Activated gamma-delta T cell (primary cell): ENCODE results near the gene OR10D3.
"Not testable (repeated sequence)": the region's sequence is repeated elsewhere in the genome, so short reads cannot be mapped to it uniquely, and the experiment has no call there.

ENCODE experiments used
- DNase-seq: peaks from one replicate; lab custom pipeline; 2025; lab: John Stamatoyannopoulos, UW
- total RNA-seq, 2 donors: gene quantifications; one replicate each; lab custom pipeline; 2026; lab: John Stamatoyannopoulos, UW

Gene OR10D3, protein sequence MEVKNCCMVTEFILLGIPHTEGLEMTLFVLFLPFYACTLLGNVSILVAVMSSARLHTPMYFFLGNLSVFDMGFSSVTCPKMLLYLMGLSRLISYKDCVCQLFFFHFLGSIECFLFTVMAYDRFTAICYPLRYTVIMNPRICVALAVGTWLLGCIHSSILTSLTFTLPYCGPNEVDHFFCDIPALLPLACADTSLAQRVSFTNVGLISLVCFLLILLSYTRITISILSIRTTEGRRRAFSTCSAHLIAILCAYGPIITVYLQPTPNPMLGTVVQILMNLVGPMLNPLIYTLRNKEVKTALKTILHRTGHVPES
- total RNA-seq = 0 reads per million in 2 donors

DNA sequence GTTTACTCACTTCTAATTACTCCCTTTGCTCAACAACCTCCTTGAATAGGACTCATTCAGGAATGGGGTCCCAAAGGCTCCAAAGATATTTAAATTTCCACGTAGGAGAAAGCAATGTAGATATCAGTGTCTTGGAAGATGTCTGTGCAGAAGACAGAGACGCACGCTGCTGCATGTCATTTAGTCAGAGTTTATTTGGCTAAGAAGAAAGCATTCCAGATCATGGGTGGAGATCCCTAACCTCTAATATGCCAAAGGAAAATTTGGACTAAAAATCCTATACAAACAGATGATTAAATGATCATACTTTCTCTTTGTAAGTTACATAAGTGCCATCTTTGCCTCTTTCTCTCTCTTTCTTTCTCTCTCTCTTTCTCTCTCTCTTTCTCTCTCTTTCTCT lies at the start of gene OR10D3:
Gene OR10D3, plus strand, starts transcription at position 278 of the 400 bp plus-strand sequence. CDS start 1,925 bp downstream, outside the sequence.
- no peak for DNase-seq

DNA sequence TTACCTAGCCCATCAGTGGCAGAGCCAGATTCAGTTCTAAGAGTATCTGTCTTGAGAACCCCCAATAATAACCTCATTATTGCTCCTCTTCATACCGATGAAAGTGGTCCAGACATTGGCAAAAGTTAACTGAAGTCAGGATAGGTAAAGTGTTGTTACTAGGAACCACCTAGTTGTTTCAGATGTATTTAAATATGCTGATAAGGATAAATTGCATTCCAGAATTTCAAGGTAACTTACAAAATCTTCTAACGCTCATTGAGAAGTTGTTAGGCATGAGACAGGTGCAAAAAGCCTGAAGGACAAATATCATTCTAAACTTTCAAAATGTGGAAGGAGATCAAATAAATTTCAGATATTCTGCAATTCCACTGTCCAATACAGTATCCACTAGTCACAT lies 40.1 kb upstream of the OR10D3 start:
- no peak for DNase-seq

DNA sequence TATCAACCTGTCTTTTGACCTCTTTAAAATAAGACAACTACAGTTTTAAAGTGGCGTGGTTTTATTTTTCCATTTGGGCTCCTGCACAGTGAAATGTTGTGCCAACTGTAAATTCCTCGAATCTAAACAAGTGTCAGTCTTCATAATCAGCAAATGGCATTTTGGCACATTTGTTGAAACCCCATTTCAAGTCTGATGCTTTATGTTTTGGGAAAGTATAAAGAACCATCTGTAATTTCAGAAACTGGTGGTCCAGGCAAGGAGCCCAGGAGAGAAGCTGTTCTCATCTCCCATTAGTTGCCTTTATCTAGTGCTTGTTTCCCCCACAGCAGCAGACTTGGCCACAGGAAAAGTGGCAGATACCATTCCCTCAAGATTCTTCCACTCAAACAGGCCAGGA lies 35.2 kb upstream of the OR10D3 start:
- no peak for DNase-seq

DNA sequence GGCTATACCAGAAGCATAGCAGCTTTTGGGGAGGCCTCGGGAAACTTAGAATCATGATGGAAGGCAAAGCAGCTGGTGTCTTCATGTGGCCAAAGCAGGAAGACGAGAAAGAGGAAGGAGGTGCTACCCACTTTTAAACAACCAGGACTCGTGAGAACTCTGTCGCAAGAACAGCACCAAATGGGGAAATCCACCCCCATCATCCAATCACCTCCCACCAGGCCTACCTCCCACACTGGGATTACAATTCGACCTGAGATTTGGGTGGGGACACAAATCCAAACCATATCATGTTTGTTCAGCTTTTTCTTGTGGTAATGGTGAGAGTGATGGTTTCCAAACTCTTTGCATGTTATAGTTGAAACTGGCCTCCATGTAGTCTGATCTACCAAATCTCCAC lies 32.5 kb upstream of the OR10D3 start:
- DNase-seq = no peak

DNA sequence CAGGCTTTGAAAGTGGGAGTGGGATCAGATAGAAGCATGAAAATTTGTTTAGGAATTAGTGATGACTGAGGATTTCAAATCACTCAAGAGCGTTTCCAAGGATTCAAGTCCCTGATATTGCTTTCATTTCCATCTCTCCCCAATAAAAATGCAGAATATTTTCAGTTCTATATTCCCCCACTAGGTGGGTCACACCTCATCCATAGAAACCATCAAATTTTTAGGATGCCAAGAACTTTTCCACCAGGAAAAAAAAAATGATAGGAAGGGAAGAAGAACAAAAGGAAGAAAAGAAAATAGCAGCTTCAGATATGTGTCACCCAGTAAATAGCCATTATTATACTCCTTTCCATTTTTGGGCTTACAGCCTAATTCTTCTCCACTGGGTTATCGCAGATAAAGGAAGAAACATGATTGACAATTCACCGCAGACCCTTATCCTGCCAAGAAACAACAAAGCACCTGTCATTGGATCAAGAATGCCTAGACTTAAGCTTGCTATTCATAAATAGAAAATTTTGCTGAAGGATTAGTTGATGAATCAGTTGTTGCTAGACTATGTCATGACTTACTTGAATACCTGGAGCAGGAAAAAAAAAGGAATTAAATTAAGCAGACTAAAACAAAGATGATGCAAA lies 30.3 kb upstream of the OR10D3 start:
- no peak for DNase-seq

DNA sequence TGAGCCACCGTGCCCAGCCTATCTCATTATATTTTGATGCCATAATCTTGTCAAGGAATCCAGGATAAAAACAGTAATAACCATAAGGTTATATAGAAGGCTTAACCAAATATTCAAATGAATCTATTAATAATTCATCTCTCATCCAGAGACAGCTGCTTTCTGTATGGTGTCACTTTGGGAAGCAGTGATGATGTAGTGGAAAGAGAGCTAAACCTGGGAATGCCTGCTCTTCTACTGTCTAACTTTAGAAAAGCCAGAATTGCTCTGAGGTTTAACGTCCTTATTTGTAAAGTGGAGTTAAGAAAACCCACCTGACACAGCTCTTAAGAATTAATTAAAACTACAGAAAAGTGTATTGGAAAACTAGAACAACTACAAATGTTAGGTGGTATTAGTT lies 29.3 kb upstream of the OR10D3 start:
- no peak for DNase-seq

DNA sequence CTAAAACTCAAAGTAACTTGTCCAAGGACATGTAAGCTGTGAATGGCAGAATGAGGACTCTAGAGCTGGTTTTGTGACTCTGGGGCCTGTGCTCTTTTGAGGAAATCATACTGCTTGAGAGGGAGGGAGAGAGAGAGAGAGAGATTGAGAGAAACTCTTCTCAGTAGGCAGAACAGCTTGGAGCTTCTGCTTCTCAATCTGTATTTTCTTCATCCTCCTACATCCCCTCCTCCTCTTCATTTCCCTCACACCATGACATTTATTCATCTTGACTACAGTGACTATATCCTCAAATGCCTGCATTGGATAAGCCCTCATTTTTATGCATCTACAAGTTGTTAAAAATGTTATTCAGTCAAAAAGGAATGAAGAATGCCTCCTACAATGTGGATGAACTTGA lies 23.7 kb upstream of the OR10D3 start:
- no peak for DNase-seq

DNA sequence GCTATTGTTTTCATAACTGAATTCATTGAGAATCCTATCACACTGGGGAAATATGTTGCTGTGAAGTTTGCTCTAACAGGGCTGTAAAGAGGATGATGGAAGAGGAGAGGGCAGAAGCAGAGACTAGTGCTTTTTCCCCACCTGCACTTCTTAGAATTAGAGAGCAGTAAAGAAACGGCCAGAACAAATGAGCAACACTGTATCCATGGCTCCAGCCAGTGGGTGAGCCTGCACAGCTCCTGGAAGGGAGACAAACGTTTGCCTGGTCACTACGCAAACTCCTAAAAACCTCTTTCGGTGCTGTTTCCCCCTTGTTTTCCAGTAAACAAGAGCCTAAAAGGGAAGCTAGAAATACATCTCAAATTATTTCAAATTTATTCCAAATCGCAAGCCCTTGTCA lies 22.2 kb upstream of the OR10D3 start:
- no peak for DNase-seq

DNA sequence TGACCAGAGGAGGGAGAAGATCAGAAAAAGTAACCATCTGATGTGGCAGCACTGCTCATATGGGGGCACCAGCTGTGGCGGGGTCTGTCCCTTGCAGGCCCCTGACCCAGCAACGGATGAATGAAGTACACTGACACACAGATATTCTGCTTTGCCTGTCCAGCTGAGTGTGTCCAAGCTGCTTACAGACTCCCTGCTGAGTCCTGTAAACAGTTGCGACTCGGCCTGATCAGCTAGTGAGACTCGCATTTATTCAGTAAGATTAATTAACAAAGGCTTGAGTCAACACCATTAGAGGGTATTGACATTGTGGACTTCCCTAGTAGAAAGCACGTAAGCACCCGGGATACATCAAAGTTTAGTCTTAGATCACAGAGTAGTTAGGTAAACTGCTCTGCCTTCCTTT lies 15.3 kb upstream of the OR10D3 start:
- no peak for DNase-seq

DNA sequence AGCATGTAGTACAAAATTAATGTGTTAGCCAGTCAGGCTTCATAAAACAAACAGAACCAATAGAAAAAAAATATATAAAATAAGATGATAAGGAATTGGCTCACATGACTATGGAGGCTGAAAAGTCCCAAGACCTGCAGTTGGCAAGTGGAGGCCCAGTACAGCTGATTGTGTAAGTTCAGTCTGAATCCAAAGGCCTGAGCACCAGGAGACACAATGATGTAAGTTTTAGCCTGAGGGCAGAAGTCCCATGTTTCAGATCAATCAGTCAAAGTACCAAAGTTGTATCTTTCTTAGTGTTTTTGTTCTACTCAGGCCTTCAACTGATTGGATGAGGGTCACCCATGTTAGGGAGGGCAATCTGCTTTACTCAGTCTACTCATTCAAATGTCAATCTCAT lies 14.3 kb upstream of the OR10D3 start:
- no peak for DNase-seq

DNA sequence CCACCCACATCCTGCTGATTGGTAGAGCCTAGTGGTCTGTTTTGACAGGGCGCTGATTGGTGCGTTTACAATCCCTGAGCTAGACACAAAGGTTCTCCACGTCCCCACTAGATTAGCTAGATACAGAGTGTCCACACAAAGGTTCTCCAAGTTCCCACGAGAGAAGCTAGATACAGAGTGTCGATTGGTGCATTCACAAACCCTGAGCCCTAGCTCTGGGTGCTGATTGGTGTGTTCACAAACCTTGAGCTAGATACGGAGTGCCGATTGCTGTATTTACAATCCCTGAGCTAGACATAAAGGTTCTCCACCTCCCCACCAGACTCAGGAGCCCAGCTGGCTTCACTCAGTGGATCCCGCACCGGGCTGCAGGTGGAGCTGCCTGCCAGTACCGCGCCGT lies 12.8 kb upstream of the OR10D3 start:
- DNase-seq = not testable (repeated sequence)

DNA sequence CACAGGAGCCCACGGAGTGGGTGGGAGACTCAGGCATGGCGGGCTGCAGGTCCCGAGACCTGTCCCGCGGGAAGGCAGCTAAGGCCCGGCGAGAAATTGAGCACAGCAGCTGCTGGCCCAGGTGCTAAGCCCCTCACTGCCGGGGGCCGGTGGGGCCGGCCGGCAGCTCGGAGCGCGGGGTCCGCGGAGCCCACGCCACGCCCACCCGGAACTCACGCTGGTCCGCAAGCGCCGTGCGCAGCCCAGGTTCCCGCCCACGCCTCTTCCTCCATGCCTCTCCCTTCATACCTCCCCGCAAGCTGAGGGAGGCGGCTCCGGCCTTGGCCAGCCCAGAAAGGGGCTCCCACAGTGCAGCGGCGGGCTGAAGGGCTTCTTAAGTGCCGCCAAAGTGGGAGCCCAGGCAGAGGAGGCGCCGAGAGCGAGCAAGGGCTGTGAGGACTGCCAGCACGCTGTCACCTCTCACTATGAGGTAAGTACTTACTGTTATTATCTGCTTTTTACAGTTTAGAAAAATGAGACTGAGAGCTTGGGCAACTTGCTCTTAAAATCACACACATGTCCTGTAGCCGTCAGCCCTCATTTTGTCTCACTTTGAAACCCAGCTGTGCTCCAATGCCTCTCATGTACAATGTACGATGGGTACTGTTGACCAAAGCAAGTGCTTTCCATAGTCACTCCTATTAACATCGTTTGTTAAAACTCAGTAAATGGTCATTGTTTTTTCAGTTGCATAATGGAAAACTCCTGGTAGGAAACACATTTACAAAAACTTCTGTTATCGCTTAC lies 12.2 kb upstream of the OR10D3 start:
- DNase-seq = no peak

DNA sequence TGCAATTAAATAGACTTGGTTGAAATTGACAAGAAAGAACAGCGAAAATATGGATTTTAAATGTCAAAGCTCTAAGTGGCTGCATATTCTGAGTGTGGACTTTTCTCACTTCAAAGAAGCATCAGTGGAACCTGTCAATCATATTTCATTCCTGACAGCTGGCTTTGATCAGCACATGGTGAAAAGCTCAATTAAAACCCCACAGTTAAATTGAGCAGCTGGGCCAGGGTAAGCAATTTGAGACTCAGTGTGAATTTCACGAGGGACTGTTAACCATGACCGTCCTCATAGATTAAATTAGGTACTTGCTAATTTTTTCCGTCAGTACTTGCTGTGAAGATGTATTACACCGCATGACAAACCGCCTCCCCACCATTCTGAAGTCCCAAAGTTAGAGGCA lies 11.0 kb upstream of the OR10D3 start:
- DNase-seq = no peak

DNA sequence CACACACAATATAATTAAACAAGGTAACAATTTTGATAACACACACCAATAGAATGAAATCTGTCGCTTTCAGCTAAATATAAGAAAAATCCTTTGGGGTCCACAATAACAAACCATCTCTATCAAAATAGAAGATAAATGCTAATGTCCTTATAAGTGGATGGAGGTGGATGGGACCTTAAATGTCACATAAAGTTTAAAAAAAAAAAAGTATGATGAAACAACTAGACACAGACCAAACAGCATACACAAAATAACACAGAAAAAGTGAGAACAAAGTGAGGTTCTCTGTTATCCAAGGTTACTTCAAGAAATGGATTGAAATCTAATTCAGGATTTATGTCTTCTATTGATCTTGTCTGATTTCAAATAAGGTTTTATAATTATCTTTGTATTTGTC lies 10.5 kb upstream of the OR10D3 start:
- no peak for DNase-seq

DNA sequence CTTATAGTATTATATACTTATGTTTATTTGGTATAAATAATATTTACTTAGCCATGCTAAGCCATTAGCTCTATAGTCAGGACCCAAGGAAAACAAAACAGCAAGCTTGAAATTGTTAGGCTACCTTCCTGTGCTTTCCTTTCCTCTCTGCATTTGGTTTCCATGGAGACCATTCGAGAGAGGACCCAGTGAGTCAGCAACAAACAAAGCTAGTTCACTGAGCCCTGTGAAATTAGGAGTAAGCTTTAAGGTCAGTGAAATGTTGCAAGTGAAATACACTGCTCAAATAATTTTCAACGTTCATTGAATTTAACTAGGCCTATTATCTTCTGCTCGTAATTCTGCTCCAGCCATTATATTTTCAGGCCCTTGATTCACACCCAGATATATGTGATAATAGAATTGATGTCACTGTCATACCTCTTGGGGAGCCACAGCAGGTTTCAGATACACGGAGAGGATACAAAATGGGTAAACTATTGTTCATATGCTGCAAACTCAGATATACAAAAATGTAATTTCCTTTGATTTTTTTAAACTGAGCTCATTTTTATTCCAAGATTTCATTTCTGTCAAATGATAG lies 9.1 kb upstream of the OR10D3 start:
- DNase-seq = no peak

DNA sequence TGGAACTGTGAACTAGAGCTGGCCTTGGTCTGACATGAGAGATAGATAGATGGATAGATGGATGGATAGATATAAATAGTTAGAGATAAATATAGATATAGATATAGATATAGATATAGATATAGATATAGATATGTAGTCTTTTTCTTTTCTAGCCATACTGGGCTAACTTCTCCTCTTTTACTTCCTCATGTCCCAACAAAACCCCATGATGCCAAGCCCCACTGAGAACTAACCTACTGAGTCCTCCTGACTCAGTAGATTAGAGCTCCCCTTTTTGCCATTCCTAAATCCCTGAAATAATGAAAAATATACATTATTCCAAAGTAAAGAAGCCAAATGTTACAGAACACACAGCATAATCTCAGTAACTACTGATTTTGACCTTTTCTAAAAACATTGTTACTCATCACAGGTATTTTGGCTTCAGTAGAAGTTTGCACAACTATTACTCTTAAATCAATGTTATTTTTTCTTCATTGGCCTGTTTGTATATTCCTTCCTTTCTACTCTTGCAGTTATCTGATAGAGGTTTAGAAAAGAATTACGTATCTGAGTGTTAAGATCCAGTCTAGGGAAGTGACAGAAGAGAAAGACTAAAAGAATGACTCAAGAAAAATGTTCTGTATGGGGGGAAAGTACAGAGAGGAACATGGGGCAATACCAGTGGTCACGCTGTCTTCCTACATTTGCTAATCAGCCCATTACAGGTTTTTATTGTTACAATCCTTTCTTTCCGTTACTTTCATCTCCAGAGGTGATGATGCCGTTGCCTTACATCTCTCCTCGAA lies 6.0 kb upstream of the OR10D3 start:
- no peak for DNase-seq

DNA sequence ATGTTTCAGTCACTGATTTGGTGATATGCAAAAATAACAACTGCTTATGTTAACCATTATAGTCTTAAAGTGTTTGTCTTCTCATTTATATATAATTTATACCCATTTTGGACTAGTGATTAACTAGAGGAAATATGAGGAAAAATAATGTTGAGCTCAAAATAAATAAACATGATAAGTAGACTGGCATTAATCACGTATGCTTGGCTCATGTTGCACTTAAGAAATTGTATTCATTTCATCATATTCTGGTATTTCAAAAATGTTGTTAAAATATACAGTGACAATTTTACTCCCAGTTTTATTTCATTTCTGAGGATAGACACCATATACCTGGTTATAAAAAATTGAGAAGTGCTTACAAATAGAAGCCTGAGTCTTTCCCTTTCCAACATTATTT lies 3.8 kb upstream of the OR10D3 start:
- DNase-seq = no peak

DNA sequence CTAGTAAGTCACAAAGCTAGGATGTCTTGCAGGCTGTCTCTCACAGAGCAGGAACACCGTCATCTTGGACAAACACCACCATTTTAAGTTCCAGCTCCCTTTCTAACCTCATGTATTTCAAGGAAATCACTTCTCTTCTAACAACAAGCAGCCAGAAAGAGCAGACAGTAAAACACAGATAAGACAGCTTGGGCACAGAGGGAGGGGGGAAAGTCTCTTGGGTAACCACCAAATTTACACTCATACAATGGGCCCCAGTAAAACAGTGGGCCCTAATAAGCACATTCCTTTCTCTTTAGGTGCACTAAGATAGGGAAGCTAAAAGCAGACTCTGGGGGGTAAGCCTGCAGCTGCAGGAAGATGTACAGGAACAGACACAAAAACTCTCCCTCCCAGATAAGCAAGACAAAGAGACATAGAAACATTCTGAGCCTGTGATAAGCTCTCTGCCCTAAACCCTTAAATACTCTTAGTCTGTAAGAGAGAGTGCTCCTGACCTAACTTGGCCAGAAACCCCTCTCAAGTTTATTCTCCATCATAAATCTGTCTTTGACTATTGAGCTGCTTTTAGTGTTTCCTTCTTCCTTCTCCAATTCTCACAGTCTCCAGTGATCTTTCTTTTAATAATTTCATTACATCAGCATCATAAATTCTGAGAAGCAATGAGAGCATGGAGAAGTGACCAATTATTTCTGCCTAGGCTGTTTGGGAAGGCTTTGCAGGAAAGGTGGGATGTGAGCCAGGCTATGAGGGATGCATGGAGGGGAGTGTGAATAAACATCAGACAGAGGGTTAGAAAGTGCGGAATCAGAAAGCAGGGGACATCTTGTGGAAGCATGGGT lies 7.4 kb downstream of the OR10D3 start:
- DNase-seq = no peak

DNA sequence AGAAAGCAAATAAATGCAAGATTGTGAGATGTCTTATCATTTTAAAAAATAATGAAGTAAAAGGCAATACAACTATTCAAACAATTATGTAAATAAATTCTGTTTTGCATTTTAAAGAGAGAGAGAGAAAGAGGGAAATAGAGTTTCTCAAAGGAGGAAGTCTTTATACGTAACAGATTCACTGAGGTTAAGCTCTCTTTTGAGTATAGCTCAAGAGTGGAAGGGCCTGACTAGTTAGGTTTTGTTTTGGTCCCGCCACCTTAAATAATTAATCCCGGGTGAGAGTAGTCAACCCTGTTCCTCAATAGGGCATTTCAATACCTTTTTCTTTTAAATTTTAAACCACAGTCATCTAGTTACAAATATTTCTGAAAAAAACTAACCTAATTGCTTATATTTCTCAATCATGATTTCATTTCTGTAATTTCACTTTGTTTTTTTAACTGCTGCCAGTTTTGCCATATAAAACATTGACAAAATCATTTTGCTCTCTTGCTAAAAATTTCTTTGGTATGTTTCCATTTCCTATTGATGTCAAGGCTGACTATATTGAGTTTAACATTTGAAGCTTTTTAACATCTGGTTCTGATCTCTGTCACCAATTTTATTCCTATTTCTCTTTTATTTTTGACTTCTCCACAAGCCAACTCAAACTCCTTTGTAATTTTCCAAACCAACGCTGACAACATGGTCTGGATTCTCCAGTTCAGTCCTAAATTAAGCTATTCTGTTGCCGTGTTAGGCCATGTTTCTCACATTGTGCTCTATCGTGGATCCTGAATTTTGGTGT lies 10.3 kb downstream of the OR10D3 start:
- DNase-seq = no peak
